Measurements from ENCODE around the gene GSG1L.

GSG1L gene

GRCh38 chr16:28098959-28099945 lies 35.7 kb upstream of the GSG1L start:
- Mint-ChIP-seq H3K4me1 (no peaks in the 10 kb centered on the region), H3K9me3 (no peaks in the 10 kb centered on the region), H3K27me3 (no peaks in the 10 kb centered on the region), H3K4me3 (no peak overlapping the region), H3K36me3 (ENCODE audit: low read depth) (peaks cover 51% of the 10 kb centered on the region), H3K27ac (no peak overlapping the region)
- DNase-seq (no peak), ATAC-seq (no peak)

- H3K27ac Mint-ChIP-seq, result no peak overlapping the region
These were observed 34.9 kb upstream of the GSG1L start for GRCh38 chr16:28098171-28098958.

GRCh38 chr16:28096983-28097899 lies 33.7 kb upstream of the GSG1L start:
- peak; percentile 8 for ATAC-seq
- DNase-seq, result no peak
- Mint-ChIP-seq H3K4me3 (no peak overlapping the region), H3K4me1 (no peaks in the 10 kb centered on the region), H3K9me3 (no peaks in the 10 kb centered on the region), H3K36me3 (ENCODE audit: low read depth) (peaks cover 32% of the 10 kb centered on the region), H3K27me3 (no peaks in the 10 kb centered on the region), H3K27ac (no peak overlapping the region)

More at GRCh38 chr16:28098171-28098958, 34.9 kb upstream of the GSG1L start:
- no peaks in the 10 kb centered on the region for H3K27me3 Mint-ChIP-seq
- H3K9me3 Mint-ChIP-seq, result no peaks in the 10 kb centered on the region
- no peaks in the 10 kb centered on the region for H3K4me1 Mint-ChIP-seq
- DNase-seq, result no peak
- ATAC-seq, result no peak
- H3K4me3 Mint-ChIP-seq, result no peak overlapping the region
- peaks cover 42% of the 10 kb centered on the region for H3K36me3 Mint-ChIP-seq (ENCODE audit: low read depth)

DNA sequence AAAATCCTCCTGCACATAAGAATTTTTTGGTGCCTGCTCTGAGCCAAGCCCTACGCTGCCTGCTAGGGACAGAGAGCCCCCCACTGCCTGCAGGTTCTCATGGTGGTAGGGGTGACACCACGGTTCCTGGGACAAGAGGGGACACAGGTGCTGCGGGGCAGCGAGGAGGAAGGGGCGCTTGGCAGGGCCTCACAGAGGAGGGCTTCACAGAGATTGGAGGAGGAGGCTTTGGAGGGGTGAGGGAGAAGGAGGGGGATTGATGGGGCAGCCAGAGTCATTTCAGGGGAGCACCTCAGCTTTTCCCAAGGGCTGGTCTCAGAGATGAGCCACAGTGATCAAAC lies 29.8 kb upstream of the GSG1L start:
- Mint-ChIP-seq H3K4me3 (no peak overlapping the region), H3K36me3 (ENCODE audit: low read depth) (peaks cover 11% of the 10 kb centered on the region), H3K27me3 (no peaks in the 10 kb centered on the region), H3K9me3 (no peaks in the 10 kb centered on the region), H3K27ac (no peak overlapping the region), H3K4me1 (peaks cover 3% of the 10 kb centered on the region)
- DNase-seq, result no peak
- ATAC-seq, result no peak

- H3K27ac Mint-ChIP-seq, result no peak overlapping the region
- no peaks in the 10 kb centered on the region for H3K27me3 Mint-ChIP-seq
- H3K4me1 Mint-ChIP-seq, result peaks cover 3% of the 10 kb centered on the region
- ATAC-seq, result no peak
- no peak overlapping the region for H3K4me3 Mint-ChIP-seq
- no peaks in the 10 kb centered on the region for H3K9me3 Mint-ChIP-seq
- peaks cover 10% of the 10 kb centered on the region for H3K36me3 Mint-ChIP-seq (ENCODE audit: low read depth)
- DNase-seq, result no peak
These were observed 29.3 kb upstream of the GSG1L start for GRCh38 chr16:28092721-28093384.

GRCh38 chr16:28091656-28092055 lies 28.1 kb upstream of the GSG1L start:
- H3K36me3 Mint-ChIP-seq (ENCODE audit: low read depth), result peaks cover 5% of the 10 kb centered on the region
- peaks cover 3% of the 10 kb centered on the region for H3K4me1 Mint-ChIP-seq
- no peak for ATAC-seq
- H3K9me3 Mint-ChIP-seq, result no peaks in the 10 kb centered on the region
- no peak overlapping the region for H3K4me3 Mint-ChIP-seq
- H3K27me3 Mint-ChIP-seq, result no peaks in the 10 kb centered on the region
- H3K27ac Mint-ChIP-seq, result no peak overlapping the region
- no peak for DNase-seq

- H3K4me1 Mint-ChIP-seq, result peaks cover 3% of the 10 kb centered on the region
- no peak overlapping the region for H3K27ac Mint-ChIP-seq
- no peak overlapping the region for H3K4me3 Mint-ChIP-seq
- ATAC-seq, result no peak
- H3K9me3 Mint-ChIP-seq, result no peaks in the 10 kb centered on the region
- no peaks in the 10 kb centered on the region for H3K27me3 Mint-ChIP-seq
- no peaks in the 10 kb centered on the region for H3K36me3 Mint-ChIP-seq (ENCODE audit: low read depth)
- peak; percentile 10 for DNase-seq
These were observed 27.3 kb upstream of the GSG1L start for GRCh38 chr16:28090646-28091377.

- H3K27ac Mint-ChIP-seq, result no peak overlapping the region
- no peaks in the 10 kb centered on the region for H3K27me3 Mint-ChIP-seq
- H3K4me1 Mint-ChIP-seq, result peaks cover 3% of the 10 kb centered on the region
- DNase-seq (no peak), ATAC-seq (no peak)
- no peaks in the 10 kb centered on the region for H3K36me3 Mint-ChIP-seq (ENCODE audit: low read depth)
- H3K9me3 Mint-ChIP-seq, result no peaks in the 10 kb centered on the region
- H3K4me3 Mint-ChIP-seq, result no peak overlapping the region
These were observed 26.5 kb upstream of the GSG1L start for GRCh38 chr16:28089992-28090365.

- no peak for DNase-seq
- Mint-ChIP-seq H3K27ac (no peak overlapping the region), H3K9me3 (no peaks in the 10 kb centered on the region), H3K4me1 (peaks cover 3% of the 10 kb centered on the region), H3K36me3 (ENCODE audit: low read depth) (no peaks in the 10 kb centered on the region), H3K27me3 (no peaks in the 10 kb centered on the region), H3K4me3 (no peak overlapping the region)
- ATAC-seq, result no peak
These were observed 25.9 kb upstream of the GSG1L start for GRCh38 chr16:28089205-28089991.

DNA sequence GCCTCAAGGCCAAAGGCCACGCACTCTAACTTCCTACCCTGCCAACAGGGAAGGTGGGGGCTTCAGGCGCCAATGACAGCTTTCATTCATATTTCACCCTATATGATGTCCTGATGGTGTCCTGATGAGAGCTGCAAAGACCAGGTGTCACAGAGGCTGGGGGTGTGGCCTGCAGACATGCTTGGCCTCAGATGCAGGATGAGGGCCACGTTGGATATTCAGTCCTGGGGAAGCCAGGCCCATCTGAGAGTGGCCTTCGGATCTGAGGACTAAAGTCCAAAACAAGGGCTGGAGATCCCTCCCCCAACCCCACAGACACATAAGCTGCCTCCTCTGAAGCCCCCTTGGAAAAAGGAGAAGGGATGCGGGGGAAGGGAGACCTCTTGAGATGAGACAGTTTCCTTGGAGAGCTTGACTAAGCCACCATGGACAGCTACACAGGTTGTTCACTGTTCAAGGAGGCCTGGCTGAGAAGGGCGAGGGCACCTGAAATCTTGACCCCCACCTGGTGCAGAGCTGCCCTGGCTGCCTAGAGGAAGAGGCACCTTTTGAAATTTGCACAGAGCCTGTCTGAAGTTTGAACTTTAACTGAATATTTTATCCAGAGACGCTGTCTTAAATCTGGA lies 24.3 kb upstream of the GSG1L start:
- Mint-ChIP-seq H3K27me3 (no peaks in the 10 kb centered on the region), H3K36me3 (ENCODE audit: low read depth) (no peaks in the 10 kb centered on the region)

GRCh38 chr16:28087140-28087660 lies 23.7 kb upstream of the GSG1L start:
- Mint-ChIP-seq H3K9me3 (no peaks in the 10 kb centered on the region), H3K27ac (no peak overlapping the region), H3K36me3 (ENCODE audit: low read depth) (no peaks in the 10 kb centered on the region), H3K4me1 (peaks cover 3% of the 10 kb centered on the region), H3K27me3 (no peaks in the 10 kb centered on the region), H3K4me3 (no peak overlapping the region)
- DNase-seq (no peak), ATAC-seq (no peak)

More for the DNA sequence above, 24.3 kb upstream of the GSG1L start:
- Mint-ChIP-seq H3K27ac (no peak overlapping the region), H3K4me3 (no peak overlapping the region), H3K9me3 (no peaks in the 10 kb centered on the region), H3K4me1 (peaks cover 3% of the 10 kb centered on the region)
- ATAC-seq (no peak), DNase-seq (no peak)
